ENCODE results near the gene AKT1. TPM values are rescaled to one million over a fixed set of nuclear protein-coding genes. Genes with fewer than 3 reads are reported as not detected.
"Not testable (repeated sequence)": the region's sequence is repeated elsewhere in the genome, so short reads cannot be mapped to it uniquely, and the experiment has no call there.

Gene AKT1
- total RNA-seq, 1 donor from 2014 or later, result 155 TPM

GRCh38 chr14:104843006-104843405, 47.5 kb upstream of the AKT1 start:
- Histone ChIP-seq H2AFZ (ENCODE audit: low read depth, low read length) (no peak overlapping the region), H3K4me2 (ENCODE audit: low read length) (no peak overlapping the region), H3K36me3 (ENCODE audit: insufficient read depth, low read length) (no peaks in the 10 kb centered on the region), H3K4me1 (ENCODE audit: insufficient read depth, low read length) (no peaks in the 10 kb centered on the region), H3K4me3 (ENCODE audit: insufficient read depth, low read depth, low read length) (no peak overlapping the region), H3K27me3 (ENCODE audit: insufficient read depth, low read length) (peaks cover 40% of the 10 kb centered on the region), H3K79me2 (ENCODE audit: insufficient read depth, low read length) (no peaks in the 10 kb centered on the region), H4K20me1 (ENCODE audit: insufficient read depth, low read length) (no peaks in the 10 kb centered on the region), H3K9me3 (ENCODE audit: insufficient read depth, low read depth, low read length) (no peaks in the 10 kb centered on the region), H3K27ac (ENCODE audit: low read depth, low read length) (no peak overlapping the region), H3K9ac (ENCODE audit: low read length) (no peak overlapping the region)
- no peak for TF ChIP-seq CTCF (IDR thresholded peaks at IDR 0.05; ENCODE audit: insufficient read depth, low read depth, low read length)
- TF ChIP-seq EZH2 (IDR thresholded peaks at IDR 0.05; ENCODE audit: insufficient read depth, low read length), result peak; percentile 8
- Mint-ChIP-seq H3K4me1 (ENCODE audit: low read depth, unreplicated experiment) (peaks cover 3% of the 10 kb centered on the region), H3K9me3 (ENCODE audit: unreplicated experiment) (peaks cover 17% of the 10 kb centered on the region), H3K27ac (ENCODE audit: unreplicated experiment) (no peak overlapping the region), H3K27me3 (ENCODE audit: low read depth, unreplicated experiment) (peaks cover 45% of the 10 kb centered on the region), H3K36me3 (ENCODE audit: low read depth, unreplicated experiment) (peaks cover 4% of the 10 kb centered on the region), H3K4me3 (ENCODE audit: unreplicated experiment) (no peak overlapping the region)
- DNase-seq (ENCODE audit: low read depth), result no peak
- FAIRE-seq, result no peak

- Histone ChIP-seq H3K4me1 (ENCODE audit: insufficient read depth, low read length) (no peaks in the 10 kb centered on the region), H2AFZ (ENCODE audit: low read depth, low read length) (no peak overlapping the region), H3K9ac (ENCODE audit: low read length) (no peak overlapping the region), H4K20me1 (ENCODE audit: insufficient read depth, low read length) (no peaks in the 10 kb centered on the region), H3K4me3 (ENCODE audit: insufficient read depth, low read depth, low read length) (no peak overlapping the region), H3K27ac (ENCODE audit: low read depth, low read length) (no peak overlapping the region), H3K9me3 (ENCODE audit: insufficient read depth, low read depth, low read length) (no peaks in the 10 kb centered on the region), H3K36me3 (ENCODE audit: insufficient read depth, low read length) (no peaks in the 10 kb centered on the region), H3K4me2 (ENCODE audit: low read length) (no peak overlapping the region), H3K27me3 (ENCODE audit: insufficient read depth, low read length) (peaks cover 40% of the 10 kb centered on the region), H3K79me2 (ENCODE audit: insufficient read depth, low read length) (no peaks in the 10 kb centered on the region)
- Mint-ChIP-seq H3K27ac (ENCODE audit: unreplicated experiment) (no peak overlapping the region), H3K36me3 (ENCODE audit: low read depth, unreplicated experiment) (peaks cover 4% of the 10 kb centered on the region), H3K4me3 (ENCODE audit: unreplicated experiment) (no peak overlapping the region), H3K27me3 (ENCODE audit: low read depth, unreplicated experiment) (peaks cover 49% of the 10 kb centered on the region), H3K9me3 (ENCODE audit: unreplicated experiment) (peaks cover 23% of the 10 kb centered on the region), H3K4me1 (ENCODE audit: low read depth, unreplicated experiment) (peaks cover 3% of the 10 kb centered on the region)
- FAIRE-seq (no peak), DNase-seq (ENCODE audit: low read depth) (no peak)
- no peak for TF ChIP-seq CTCF (IDR thresholded peaks at IDR 0.05; ENCODE audit: insufficient read depth, low read depth, low read length)
- TF ChIP-seq EZH2 (IDR thresholded peaks at IDR 0.05; ENCODE audit: insufficient read depth, low read length), result no peak
Measured at GRCh38 chr14:104841730-104842129, 46.2 kb upstream of the AKT1 start.

- H3K4me1 Mint-ChIP-seq (ENCODE audit: low read depth, unreplicated experiment); H3K4me2 ChIP-seq (ENCODE audit: low read length); H3K27ac ChIP-seq (ENCODE audit: low read depth, low read length); H3K36me3 Mint-ChIP-seq (ENCODE audit: low read depth, unreplicated experiment); H3K79me2 ChIP-seq (ENCODE audit: insufficient read depth, low read length); FAIRE-seq; H3K4me1 ChIP-seq (ENCODE audit: insufficient read depth, low read length); H3K27me3 ChIP-seq (ENCODE audit: insufficient read depth, low read length); H3K9ac ChIP-seq (ENCODE audit: low read length); H3K4me3 ChIP-seq (ENCODE audit: insufficient read depth, low read depth, low read length); H2AFZ ChIP-seq (ENCODE audit: low read depth, low read length); H3K36me3 ChIP-seq (ENCODE audit: insufficient read depth, low read length); DNase-seq (ENCODE audit: low read depth); H4K20me1 ChIP-seq (ENCODE audit: insufficient read depth, low read length); H3K9me3 ChIP-seq (ENCODE audit: insufficient read depth, low read depth, low read length); H3K27ac Mint-ChIP-seq (ENCODE audit: unreplicated experiment); H3K4me3 Mint-ChIP-seq (ENCODE audit: unreplicated experiment): not testable (repeated sequence)
- Mint-ChIP-seq H3K9me3 (ENCODE audit: unreplicated experiment) (peaks cover 19% of the 10 kb centered on the region), H3K27me3 (ENCODE audit: low read depth, unreplicated experiment) (peaks cover 17% of the 10 kb centered on the region)
Measured at GRCh38 chr14:104836171-104836935, 40.8 kb upstream of the AKT1 start.
